HG02852 (cell line): ENCODE measurements around the gene C5orf58.
A peak's percentile ranks its signal among the peaks of the same experiment; 100 is the strongest.

Experiments used
- ATAC-seq: cut with Tn5 transposase; IDR thresholded peaks from one replicate; pipeline ENCODE4 v1.9.1; 2021; ENCODE audit warnings: mild to moderate bottlenecking, moderate library complexity; ENCODE audit not compliant: unreplicated experiment

The C5orf58 gene

GRCh38 chr5:170252720-170253350 lies 20.1 kb downstream of the C5orf58 start:
- ATAC-seq = no peak

GRCh38 chr5:170254056-170254455 lies 21.3 kb downstream of the C5orf58 start:
- ATAC-seq = peak; percentile 97

- ATAC-seq = no peak
These were observed 23.8 kb downstream of the C5orf58 start for GRCh38 chr5:170256571-170256970.

GRCh38 chr5:170257370-170257769 lies 24.6 kb downstream of the C5orf58 start:
- no peak for ATAC-seq

- ATAC-seq = no peak
These were observed 28.8 kb downstream of the C5orf58 start for GRCh38 chr5:170261528-170262043.

GRCh38 chr5:170262061-170263045 lies 29.6 kb downstream of the C5orf58 start:
- no peak for ATAC-seq

GRCh38 chr5:170263906-170264305 lies 31.1 kb downstream of the C5orf58 start:
- ATAC-seq = no peak

GRCh38 chr5:170265522-170265921 lies 32.7 kb downstream of the C5orf58 start:
- ATAC-seq = no peak

- no peak for ATAC-seq
These were observed 34.0 kb downstream of the C5orf58 start for GRCh38 chr5:170266570-170267381.

GRCh38 chr5:170267431-170268152 lies 34.8 kb downstream of the C5orf58 start:
- peak; percentile 84 for ATAC-seq

- no peak for ATAC-seq
These were observed 35.4 kb downstream of the C5orf58 start for GRCh38 chr5:170268153-170268689.

- ATAC-seq = no peak
These were observed 36.1 kb downstream of the C5orf58 start for GRCh38 chr5:170268884-170269283.

- ATAC-seq = no peak
These were observed 36.8 kb downstream of the C5orf58 start for GRCh38 chr5:170269579-170269978.

- ATAC-seq = no peak
These were observed 37.7 kb downstream of the C5orf58 start for GRCh38 chr5:170270293-170271069.

- ATAC-seq = no peak
These were observed 41.4 kb downstream of the C5orf58 start for GRCh38 chr5:170273968-170274710.

GRCh38 chr5:170275376-170275994 lies 42.7 kb downstream of the C5orf58 start:
- ATAC-seq = no peak

- no peak for ATAC-seq
These were observed 43.4 kb downstream of the C5orf58 start for GRCh38 chr5:170276140-170276539.

GRCh38 chr5:170277867-170278281 lies 45.1 kb downstream of the C5orf58 start:
- ATAC-seq = no peak
